ENCODE results near the gene CA10.

DNA sequence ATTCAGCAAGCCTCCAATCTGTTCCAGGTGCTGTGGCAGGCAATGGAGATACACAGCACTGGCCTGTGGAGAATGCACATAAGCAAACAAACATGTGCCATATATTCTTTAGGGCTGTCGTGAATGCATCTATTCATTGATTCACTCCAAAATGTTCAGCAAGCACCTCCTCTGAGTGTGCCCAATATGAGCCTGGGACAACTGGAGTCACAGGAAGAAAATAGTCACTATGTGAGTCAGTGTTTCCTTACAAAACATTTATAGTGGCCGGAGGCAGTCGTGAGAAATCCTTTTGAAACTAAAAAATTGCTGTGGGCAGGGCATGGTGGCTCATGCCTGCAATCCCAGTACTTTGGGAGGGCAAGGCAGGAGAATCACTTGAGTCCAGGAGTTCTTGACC, 310.1 kb downstream of the CA10 start:
- TF ChIP-seq, protein P1, sequence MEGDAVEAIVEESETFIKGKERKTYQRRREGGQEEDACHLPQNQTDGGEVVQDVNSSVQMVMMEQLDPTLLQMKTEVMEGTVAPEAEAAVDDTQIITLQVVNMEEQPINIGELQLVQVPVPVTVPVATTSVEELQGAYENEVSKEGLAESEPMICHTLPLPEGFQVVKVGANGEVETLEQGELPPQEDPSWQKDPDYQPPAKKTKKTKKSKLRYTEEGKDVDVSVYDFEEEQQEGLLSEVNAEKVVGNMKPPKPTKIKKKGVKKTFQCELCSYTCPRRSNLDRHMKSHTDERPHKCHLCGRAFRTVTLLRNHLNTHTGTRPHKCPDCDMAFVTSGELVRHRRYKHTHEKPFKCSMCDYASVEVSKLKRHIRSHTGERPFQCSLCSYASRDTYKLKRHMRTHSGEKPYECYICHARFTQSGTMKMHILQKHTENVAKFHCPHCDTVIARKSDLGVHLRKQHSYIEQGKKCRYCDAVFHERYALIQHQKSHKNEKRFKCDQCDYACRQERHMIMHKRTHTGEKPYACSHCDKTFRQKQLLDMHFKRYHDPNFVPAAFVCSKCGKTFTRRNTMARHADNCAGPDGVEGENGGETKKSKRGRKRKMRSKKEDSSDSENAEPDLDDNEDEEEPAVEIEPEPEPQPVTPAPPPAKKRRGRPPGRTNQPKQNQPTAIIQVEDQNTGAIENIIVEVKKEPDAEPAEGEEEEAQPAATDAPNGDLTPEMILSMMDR (IDR thresholded peaks at IDR 0.05): no peak
- TF ChIP-seq POLR2A (IDR thresholded peaks at IDR 0.05; ENCODE audit: low read depth) (no peak), POLR2AphosphoS5 (IDR thresholded peaks at IDR 0.05) (no peak), EP300 (IDR thresholded peaks at IDR 0.05) (no peak)
